Transverse colon (tissue), 4 donors: ENCODE measurements around the gene SCGB2B2. TPM values are rescaled to one million over a fixed set of nuclear protein-coding genes. Genes with fewer than 3 reads are reported as not detected.

ENCODE experiments used
- DNase-seq: peaks from one replicate; pipeline ENCODE4 v3.0.0-alpha.2; 2019
- H3K27ac ChIP-seq, 4 donors: fragments of 200-600 bp; sonication (generic); 2 replicates each; pipeline ENCODE4 v1.5.1; 2016 to 2018; ENCODE audit warnings: inconsistent platforms in 4 of 4
- H3K27me3 ChIP-seq: fragments of 200-600 bp; sonication (generic); 2 replicates; pipeline ENCODE4 v1.5.1; 2017; ENCODE audit warnings: inconsistent platforms
- H3K36me3 ChIP-seq, 4 donors: fragments of 200-600 bp; sonication (generic); 2 replicates each; pipeline ENCODE4 v1.5.1; 2017 to 2019; ENCODE audit warnings: inconsistent platforms in 4 of 4
- H3K4me1 ChIP-seq, 4 donors: fragments of 200-600 bp; sonication (generic); 2 replicates each; pipeline ENCODE4 v1.5.1; 2017 to 2020; ENCODE audit warnings: inconsistent platforms in 4 of 4
- H3K4me3 ChIP-seq, 4 donors: fragments of 200-600 bp; sonication (generic); 1 replicate in 1 of 4; 2 replicates in 3 of 4; pipeline versions ENCODE4 v1.5.1 to v1.6.1; 2017 to 2019; ENCODE audit warnings: inconsistent platforms in 4 of 4
- H3K9me3 ChIP-seq, 2 donors: fragments of 200-600 bp; sonication (generic); 2 replicates each; pipeline ENCODE4 v1.5.1; 2017 to 2019; ENCODE audit warnings: inconsistent platforms in 2 of 2
- CTCF ChIP-seq, 5 experiments: fragments of 200-600 bp in 3 of 5; fragments of 450-650 bp in 2 of 5; sonication (generic) in 3 of 5; IDR thresholded peaks; 1 replicate in 2 of 5; 2 replicates in 3 of 5; pipeline ENCODE4 v1.5.1; 2016 to 2017; ENCODE audit warnings: antibody characterized with exemption in 5 of 5, inconsistent platforms in 3 of 5, mild to moderate bottlenecking in 2 of 5, moderate library complexity in 1 of 5
- EP300 ChIP-seq: sonication (generic); formaldehyde crosslinking; IDR thresholded peaks from one replicate; pipeline ENCODE4 v1.6.1; 2017; ENCODE audit warnings: antibody characterized with exemption, low read depth
- POLR2A ChIP-seq: fragments of 450-650 bp; IDR thresholded peaks from one replicate; pipeline ENCODE4 v1.6.1; 2016; ENCODE audit warnings: antibody characterized with exemption, mild to moderate bottlenecking, moderate library complexity
- POLR2AphosphoS5 ChIP-seq, 3 donors: sonication (generic); formaldehyde crosslinking; IDR thresholded peaks; one replicate each; pipeline ENCODE4 v1.6.1; 2016; ENCODE audit warnings: antibody characterized with exemption in 3 of 3
- WGBS, 2 donors: methylation state at CpG; one replicate each; pipeline ENCODE4 v1.1.5; 2018; ENCODE audit warnings: low coverage in 1 of 2; 5-methylcytosine and 5-hydroxymethylcytosine counted together
- in situ Hi-C, 4 donors: fragments of 200-750 bp; cut with MboI; loops; one replicate each; pipeline versions ENCODE4 v1.15.0 to v1.15.1; 2017; ENCODE audit warnings: low sequenced_read_pairs in 3 of 4, low pct_ligation_motif_present in 1 of 4, low pct_unique_long_range_greater_than_20kb in 1 of 4
- intact Hi-C: fragments of 100-400 bp; cut with DNase I; formaldehyde crosslinking; loops from one replicate; pipeline ENCODE4 v1.15.1; 2023; ENCODE audit warnings: low total_unique reads
- total RNA-seq, 4 donors: library from RNA; depleted of rRNA; stranded (reverse); fragments of >200 nt; gene quantifications; one replicate each; pipeline ENCODE4 v1.1.0, GENCODE V29; 2016

Gene SCGB2B2
- total RNA-seq, 4 donors from 2014 or later = 0.82 to 14.3 (median 1.3) TPM; not detected in 1

GRCh38 chr19:34662919-34663318 lies 14.0 kb downstream of the SCGB2B2 start:
- TF ChIP-seq POLR2A = no peak
- TF ChIP-seq EP300 = no peak
- TF ChIP-seq POLR2AphosphoS5 (IDR thresholded peaks at IDR 0.05) = no peak
- TF ChIP-seq CTCF (IDR thresholded peaks at IDR 0.05) = peak in 1 of 5 experiments; percentile 16
- intact Hi-C loops (no loop called here), in situ Hi-C loops (no loop called here)
- WGBS, 2 donors = 55 to 57% methylated on average over 1 to 5 of the region's 5 CpGs
- Histone ChIP-seq H3K4me1 (peaks cover 0 to 5% (median 0%) of the 10 kb centered on the region in 4 donors), H3K27ac (no peak overlapping the region), H3K4me3 (no peak overlapping the region), H3K9me3 (no peaks in the 10 kb centered on the region), H3K36me3 (no peaks in the 10 kb centered on the region), H3K27me3 (no peaks in the 10 kb centered on the region)
- no peak for DNase-seq

- Histone ChIP-seq H3K9me3 (peaks cover 0 to 2% of the 10 kb centered on the region in 2 donors), H3K27me3 (no peaks in the 10 kb centered on the region), H3K4me1 (no peaks in the 10 kb centered on the region), H3K4me3 (no peak overlapping the region), H3K36me3 (no peaks in the 10 kb centered on the region), H3K27ac (no peak overlapping the region)
- TF ChIP-seq EP300 (no peak), POLR2A (no peak), POLR2AphosphoS5 (IDR thresholded peaks at IDR 0.05) (no peak), CTCF (IDR thresholded peaks at IDR 0.05) (no peak)
- 89 to 90% methylated on average over 2 to 3 of the region's 3 CpGs for WGBS, 2 donors
- DNase-seq = no peak
- intact Hi-C loops = no loop called here
- in situ Hi-C loops = no loop called here
These were observed 15.6 kb downstream of the SCGB2B2 start for GRCh38 chr19:34661357-34661756.

DNA sequence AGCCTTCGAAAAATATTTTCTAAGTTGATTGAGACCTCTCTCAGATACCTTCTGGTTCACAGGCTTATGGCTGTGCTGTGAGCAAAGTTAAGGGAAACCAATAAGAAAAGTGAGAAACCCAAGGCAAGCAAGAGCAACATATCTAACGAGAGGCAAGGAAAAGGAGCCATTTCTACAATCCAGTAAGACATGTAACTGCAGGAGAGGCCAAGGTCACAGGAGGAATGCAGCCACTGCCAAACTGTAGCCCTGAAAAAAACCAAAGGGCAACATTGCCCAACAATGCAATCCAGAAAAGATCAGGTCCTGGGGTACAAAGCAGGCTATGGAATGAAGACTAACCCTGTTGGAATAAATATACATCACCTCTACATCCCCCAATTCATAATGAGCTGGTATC lies 21.3 kb downstream of the SCGB2B2 start:
- intact Hi-C loops = no loop called here
- WGBS, 2 donors = 60 to 80% methylated on average over 1 to 2 of the region's 2 CpGs
- in situ Hi-C loops = no loop called here
- Histone ChIP-seq H3K27ac (no peak overlapping the region), H3K4me3 (no peak overlapping the region), H3K36me3 (no peaks in the 10 kb centered on the region), H3K4me1 (no peaks in the 10 kb centered on the region), H3K27me3 (no peaks in the 10 kb centered on the region), H3K9me3 (peaks cover 0 to 16% of the 10 kb centered on the region in 2 donors)
- no peak for DNase-seq
- TF ChIP-seq CTCF (IDR thresholded peaks at IDR 0.05) (no peak), EP300 (no peak), POLR2AphosphoS5 (IDR thresholded peaks at IDR 0.05) (no peak), POLR2A (no peak)

DNA sequence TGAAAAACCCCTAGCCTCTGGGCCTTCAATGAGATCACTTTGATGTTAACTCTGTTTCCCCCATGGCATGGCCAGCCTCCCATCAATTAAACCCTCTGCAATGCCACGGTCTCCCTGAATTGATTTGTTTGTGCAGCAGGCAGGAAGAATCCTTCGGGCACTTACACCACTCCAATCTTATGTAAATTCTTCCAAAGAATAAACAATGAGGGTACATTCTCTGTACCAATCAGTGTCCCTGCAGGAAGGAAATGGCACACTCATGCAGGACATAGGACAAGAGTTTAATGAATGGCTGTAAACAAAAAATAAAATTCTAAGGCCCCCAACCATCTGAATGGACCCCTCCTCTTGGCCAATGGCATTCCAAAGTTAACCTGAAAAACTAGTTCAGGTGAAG lies 22.2 kb downstream of the SCGB2B2 start:
- Histone ChIP-seq H3K36me3 (no peaks in the 10 kb centered on the region), H3K9me3 (peaks cover 0 to 16% of the 10 kb centered on the region in 2 donors), H3K4me3 (no peak overlapping the region), H3K4me1 (no peaks in the 10 kb centered on the region), H3K27ac (no peak overlapping the region), H3K27me3 (no peaks in the 10 kb centered on the region)
- in situ Hi-C loops (no loop called here), intact Hi-C loops (no loop called here)
- TF ChIP-seq POLR2AphosphoS5 (IDR thresholded peaks at IDR 0.05) = no peak
- TF ChIP-seq POLR2A = no peak
- TF ChIP-seq EP300 = no peak
- TF ChIP-seq CTCF (IDR thresholded peaks at IDR 0.05) = no peak
- 45 to 46% methylated on average over 2 of the region's 2 CpGs for WGBS, 2 donors
- no peak for DNase-seq
